ENCODE data around the gene PPP1R12C. TPM values are rescaled to one million over a fixed set of nuclear protein-coding genes. Genes with fewer than 3 reads are reported as not detected.
"Not testable (repeated sequence)": the region's sequence is repeated elsewhere in the genome, so short reads cannot be mapped to it uniquely, and the experiment has no call there.

Gene PPP1R12C
- total RNA-seq, 1 experiment from 2014 or later = 92.3 TPM

- TF ChIP-seq TEAD1 (CRISPR knock-in tag; IDR thresholded peaks at IDR 0.05) (no peak), FOXP4 (CRISPR knock-in tag; IDR thresholded peaks at IDR 0.05) (no peak)
Observed at GRCh38 chr19:55063492-55063843, 54.0 kb downstream of the PPP1R12C start (continued).

GRCh38 chr19:55062735-55063491, 54.5 kb downstream of the PPP1R12C start, which contains the start of gene RDH13:
Gene RDH13 (minus strand): TSS chr19:55063148. CDS start chr19:55063032, 116 bp downstream.
- DNase-seq (ENCODE audit: low spot score) (peak; percentile 99), ATAC-seq (peak; percentile 98)
- Mint-ChIP-seq H3K4me3 (peak within 1 kb of the TSS; percentile 97), H3K36me3 (peaks cover 19% of the 10 kb centered on the region), H3K27me3 (ENCODE audit: low read depth) (peaks cover 46% of the 10 kb centered on the region), H3K9me3 (no peaks in the 10 kb centered on the region), H3K27ac (no peak within 1 kb of the TSS), H3K4me1 (peaks cover 17% of the 10 kb centered on the region)
- POLR2A ChIA-PET = interaction anchor here (0.6 to 1.3 kb wide), 3 partner anchors 18 to 590 kb away, joined by 3 to 6 read pairs (median 3); no protein-coding TSS in a partner anchor
- TF ChIP-seq ATF6 (CRISPR knock-in tag; IDR thresholded peaks at IDR 0.05) (no peak), ESRRA (CRISPR knock-in tag; IDR thresholded peaks at IDR 0.05; ENCODE audit: borderline replicate concordance) (peak; percentile 79; the same call in 1 of the 2 replicates), SP1 (CRISPR knock-in tag; conservative IDR thresholded peaks at IDR 0.05) (peak; percentile 82), MXD4 (CRISPR knock-in tag; IDR thresholded peaks at IDR 0.05; ENCODE audit: borderline replicate concordance) (no peak), MYBL2 (CRISPR knock-in tag; IDR thresholded peaks at IDR 0.05) (0 out of 2 replicates have a peak, but pooled peaks have one; percentile 27), NR2C2 (CRISPR knock-in tag; IDR thresholded peaks at IDR 0.05) (no peak), CBFB (CRISPR knock-in tag; IDR thresholded peaks at IDR 0.05; ENCODE audit: low read depth) (no peak), PRRX2 (CRISPR knock-in tag; IDR thresholded peaks at IDR 0.05) (no peak), KAT7 (CRISPR knock-in tag; IDR thresholded peaks at IDR 0.05; ENCODE audit: borderline replicate concordance) (peak; percentile 5; the same call in 1 of the 2 replicates), NFYB (CRISPR knock-in tag; conservative IDR thresholded peaks at IDR 0.05; ENCODE audit: low read depth) (peak; percentile 67)
- TF ChIP-seq, protein P1, sequence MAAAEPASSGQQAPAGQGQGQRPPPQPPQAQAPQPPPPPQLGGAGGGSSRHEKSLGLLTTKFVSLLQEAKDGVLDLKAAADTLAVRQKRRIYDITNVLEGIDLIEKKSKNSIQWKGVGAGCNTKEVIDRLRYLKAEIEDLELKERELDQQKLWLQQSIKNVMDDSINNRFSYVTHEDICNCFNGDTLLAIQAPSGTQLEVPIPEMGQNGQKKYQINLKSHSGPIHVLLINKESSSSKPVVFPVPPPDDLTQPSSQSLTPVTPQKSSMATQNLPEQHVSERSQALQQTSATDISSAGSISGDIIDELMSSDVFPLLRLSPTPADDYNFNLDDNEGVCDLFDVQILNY (CRISPR knock-in tag; IDR thresholded peaks at IDR 0.05) = peak; percentile 75; the same call in 1 of the 2 replicates
- CTCF ChIA-PET = interaction anchor here (0.6 to 3.2 kb wide), 12 partner anchors 24 to 389 kb away, joined by 3 to 31 read pairs (median 4); partner anchors contain the start of gene DNAAF3

GRCh38 chr19:55060287-55060686, 57.1 kb downstream of the PPP1R12C start:
- DNase-seq (ENCODE audit: low spot score); H3K4me1 Mint-ChIP-seq; ATAC-seq; POLR2A ChIA-PET; H3K27ac Mint-ChIP-seq; H3K4me3 Mint-ChIP-seq; H3K9me3 Mint-ChIP-seq: not testable (repeated sequence)
- H3K27me3 Mint-ChIP-seq (ENCODE audit: low read depth) = peaks cover 19% of the 10 kb centered on the region
- CTCF ChIA-PET = interaction anchor here (0.8 to 3.2 kb wide), 2 partner anchors 20 to 179 kb away, joined by 3 to 31 read pairs; no protein-coding TSS in a partner anchor
- peaks cover 40% of the 10 kb centered on the region for H3K36me3 Mint-ChIP-seq

Data from WTC11 (cell line).